K562 (cell line): ENCODE measurements around the gene TBL1XR1. TPM values are rescaled to one million over a fixed set of nuclear protein-coding genes. Genes with fewer than 3 reads are reported as not detected.

ENCODE experiments used
- ATAC-seq: fragments of 200-7000 bp; cut with Tn5 transposase; 3 replicates; pipeline ENCODE4 v1.9.1; 2020; ENCODE audit warnings: moderate library complexity
- BruUV-seq: library from RNA; stranded (reverse); fragments of 400-500 nt; replicated peaks from 2 replicates; lab custom pipeline; 2021; lab: Mats Ljungman, UMichigan
- CTCF ChIA-PET: fragments of 300-600 bp; formaldehyde crosslinking; extraction: SDS; loops from one replicate; lab custom pipeline; 2021; ENCODE audit warnings: low intra/inter-chr PET ratio; lab: Yijun Ruan, JAX
- POLR2A ChIA-PET: fragments of 300-600, 350-650 bp; sonication (Branson Sonifier 250); formaldehyde crosslinking; extraction: SDS; loops from one replicate; lab custom pipeline; 2021; ENCODE audit warnings: antibody characterized with exemption, inconsistent platforms; lab: Yijun Ruan, JAX
- DNase-seq, 4 experiments: peaks; one replicate each; pipeline versions ENCODE4 v3.0.0 to v3.0.0-alpha.2; 2011 to 2018; ENCODE audit warnings: low spot score in 3 of 4, mixed read lengths in 3 of 4; ENCODE audit errors: extremely low read depth in 1 of 4
- FAIRE-seq: peaks from 2 replicates; lab custom pipeline; 2011; peaks lifted over from hg19 to GRCh38; lab: Jason Lieb, UNC
- H2AFZ ChIP-seq: 2 replicates; pipeline ENCODE4 v1.6.0; 2011; ENCODE audit warnings: low read depth, low read length, control low read depth, inconsistent platforms
- H3K27ac ChIP-seq: fragments of 200-600 bp; 3 replicates; pipeline ENCODE4 v1.8.0; 2011; ENCODE audit warnings: low read depth, mild to moderate bottlenecking, control low read depth, inconsistent platforms, low read length, moderate library complexity, mixed read lengths; ENCODE audit errors: extremely low read depth
- H3K27me3 ChIP-seq, 2 experiments: fragments of 300-600 bp in 1 of 2; 2 replicates in 1 of 2; 3 replicates in 1 of 2; pipeline versions ENCODE4 v1.6.0 to v1.8.0; 2011; ENCODE audit warnings: inconsistent platforms in 2 of 2, low read length in 2 of 2, mild to moderate bottlenecking in 1 of 2, mixed read lengths in 1 of 2, moderate library complexity in 1 of 2; ENCODE audit not compliant: control insufficient read depth in 2 of 2, insufficient read depth in 2 of 2
- H3K36me3 ChIP-seq: fragments of 300-600 bp; 3 replicates; pipeline ENCODE4 v1.8.0; 2011; ENCODE audit warnings: mild to moderate bottlenecking, low read length, inconsistent platforms; ENCODE audit not compliant: control insufficient read depth, insufficient read depth
- H3K4me1 ChIP-seq, 2 experiments: fragments of 200-600 bp in 1 of 2; replicated peaks in 1 of 2; 2 replicates in 1 of 2; 3 replicates in 1 of 2; pipeline versions ENCODE4 v1.5.1 to v1.8.0; 2011; ENCODE audit warnings: inconsistent platforms in 2 of 2, low read length in 2 of 2, mild to moderate bottlenecking in 1 of 2, mixed read lengths in 1 of 2, moderate library complexity in 1 of 2; ENCODE audit not compliant: control insufficient read depth in 2 of 2, insufficient read depth in 2 of 2
- H3K4me2 ChIP-seq: 2 replicates; pipeline ENCODE4 v1.6.1; 2011; ENCODE audit warnings: low read length, control low read depth, inconsistent platforms, mixed read lengths; ENCODE audit not compliant: insufficient read depth
- H3K4me3 ChIP-seq: fragments of 200-600 bp; sonication (generic), shearing (Covaris generic); 2 replicates; pipeline ENCODE4 v1.5.1; 2016; ENCODE audit warnings: control low read depth, inconsistent platforms
- H3K79me2 ChIP-seq: fragments of 200-600 bp; 3 replicates; pipeline ENCODE4 v1.8.0; 2011; ENCODE audit warnings: low read length, inconsistent platforms; ENCODE audit not compliant: control insufficient read depth, insufficient read depth
- H3K9ac ChIP-seq, 2 experiments: 2 replicates each; pipeline versions ENCODE4 v1.6.0 to v1.6.1; 2011; ENCODE audit warnings: low read depth in 2 of 2, low read length in 2 of 2, control low read depth in 1 of 2, inconsistent platforms in 1 of 2, mild to moderate bottlenecking in 1 of 2, mixed read lengths in 1 of 2; ENCODE audit not compliant: insufficient read depth in 1 of 2
- H3K9me1 ChIP-seq: one replicate; pipeline ENCODE4 v1.6.0; 2011; ENCODE audit warnings: inconsistent platforms, mild to moderate bottlenecking, low read length, moderate library complexity; ENCODE audit not compliant: control insufficient read depth, insufficient read depth
- H3K9me3 ChIP-seq: replicated peaks from 2 replicates; pipeline ENCODE4 v1.5.1; 2011; ENCODE audit warnings: low read depth, low read length, inconsistent platforms; ENCODE audit not compliant: control insufficient read depth, insufficient read depth
- H4K20me1 ChIP-seq: replicated peaks from 2 replicates; pipeline ENCODE4 v1.6.1; 2011; ENCODE audit warnings: low read length, inconsistent platforms, mixed read lengths; ENCODE audit not compliant: control insufficient read depth, insufficient read depth
- FOS ChIP-seq: IDR thresholded peaks from 3 replicates; pipeline ENCODE4 v1.6.1; 2011; ENCODE audit not compliant: insufficient read length; ENCODE audit errors: extremely low read depth
- FOSL1 ChIP-seq: fragments of 200-800 bp; sonication (Bioruptor generic); conservative IDR thresholded peaks from 2 replicates; pipeline ENCODE4 v1.6.1; 2016; ENCODE audit warnings: missing genetic modification characterization, missing compliant biosample characterization
- FUS ChIP-seq: fragments of 200-400 bp; formaldehyde crosslinking; optimal IDR thresholded peaks from 2 replicates; pipeline ENCODE3; 2017; ENCODE audit warnings: low read depth, low read length
- GABPB1 ChIP-seq: sonication (generic); formaldehyde crosslinking; IDR thresholded peaks from 2 replicates; pipeline ENCODE4 v1.8.0; 2022; ENCODE audit warnings: mild to moderate bottlenecking, missing genetic modification reagents
- MTA1 ChIP-seq: fragments of 450-650 bp; IDR thresholded peaks from 2 replicates; pipeline ENCODE4 v1.6.1; 2017; ENCODE audit warnings: borderline replicate concordance
- POLR2AphosphoS2 ChIP-seq: IDR thresholded peaks from 2 replicates; pipeline ENCODE4 v1.6.1; 2012; ENCODE audit warnings: low read length, improper control_type of control experiment
- SRSF7 ChIP-seq: fragments of 200-400 bp; formaldehyde crosslinking; optimal IDR thresholded peaks from 2 replicates; pipeline ENCODE3; 2017; ENCODE audit warnings: mild to moderate bottlenecking, low read depth, low read length
- TCF3 ChIP-seq: sonication (generic); formaldehyde crosslinking; IDR thresholded peaks from 2 replicates; pipeline ENCODE4 v1.4.0; 2020; ENCODE audit warnings: mild to moderate bottlenecking, missing genetic modification reagents
- ZBTB17 ChIP-seq: fragments of 450-650 bp; formaldehyde crosslinking; IDR thresholded peaks from 2 replicates; pipeline ENCODE4 v1.4.0; 2020; ENCODE audit warnings: mild to moderate bottlenecking
- ZNF316 ChIP-seq: fragments of 450-650 bp; IDR thresholded peaks from 2 replicates; pipeline ENCODE4 v1.6.1; 2016
- ZNF57 ChIP-seq: fragments of 450-650 bp; formaldehyde crosslinking; IDR thresholded peaks from 2 replicates; pipeline ENCODE4 v1.4.0; 2020; ENCODE audit warnings: mild to moderate bottlenecking, moderate library complexity
- WGBS: fragments of 100-300 bp; shearing (Covaris generic); methylation state at CpG from one replicate; pipeline ENCODE4 v1.1.6; 2016; ENCODE audit warnings: low coverage, mixed read lengths; ENCODE audit not compliant: insufficient coverage; ENCODE audit errors: missing lambda C conversion rate; 5-methylcytosine and 5-hydroxymethylcytosine counted together
- in situ Hi-C: fragments of 300-500 bp; cut with MboI; formaldehyde crosslinking; loops from 4 replicates; pipeline ENCODE4 v1.15.0; 2018; ENCODE audit warnings: inconsistent platforms, mixed read lengths
- intact Hi-C: fragments of 100-400 bp; cut with micrococcal nuclease; formaldehyde crosslinking; loops from 2 replicates; pipeline ENCODE4 v1.14.2; 2022
- polyA plus RNA-seq, 8 experiments: library from polyadenylated mRNA; depleted of rRNA in 4 of 8; stranded (reverse) in 5 of 8; unstranded in 3 of 8; fragments of >200 nt; fragmentation: Nextera tagmentation in 2 of 8; fragmentation: Illumina TruSeq in 1 of 8; extraction: Ambion mirVana in 2 of 8; extraction: Trizol in 1 of 8; gene quantifications; 2 replicates each; pipeline versions ENCODE4 v1.2.1 to v1.2.3, GENCODE V29; 2011 to 2014; ENCODE audit warnings: inconsistent platforms in 1 of 8, missing spikeins in 1 of 8
- total RNA-seq, 7 experiments: library from RNA; depleted of rRNA in 6 of 7; stranded (reverse); fragments of >200 nt in 6 of 7; fragmentation: Illumina TruSeq in 2 of 7; extraction: Trizol in 2 of 7; gene quantifications; 2 replicates each; pipeline versions ENCODE4 v1.2.1 to v1.2.3, GENCODE V29; 2011 to 2021; ENCODE audit warnings: low replicate concordance in 1 of 7
- TF ChIP-seq, protein P1 (sequence below): sonication (generic); formaldehyde crosslinking; IDR thresholded peaks from 2 replicates; pipeline ENCODE4 v1.8.1; 2023; ENCODE audit warnings: mild to moderate bottlenecking, missing genetic modification reagents, moderate library complexity
- TF ChIP-seq, protein P2 (sequence below), 2 experiments: fragments of 450-650 bp in 1 of 2; sonication (generic) in 1 of 2; formaldehyde crosslinking in 1 of 2; IDR thresholded peaks in 1 of 2; conservative IDR thresholded peaks in 1 of 2; 2 replicates each; pipeline versions ENCODE4 v1.6.1 to v1.8.1; 2016 to 2023; ENCODE audit warnings: mild to moderate bottlenecking in 2 of 2, moderate library complexity in 2 of 2, inconsistent platforms in 1 of 2, missing genetic modification reagents in 1 of 2

TBL1XR1 gene
- total and polyA plus RNA-seq, 9 of the 15 experiments (the other 6 are each of a cell fraction or from before 2014, with no cell fraction given), result 19.6 to 171 (median 83.3) TPM

DNA sequence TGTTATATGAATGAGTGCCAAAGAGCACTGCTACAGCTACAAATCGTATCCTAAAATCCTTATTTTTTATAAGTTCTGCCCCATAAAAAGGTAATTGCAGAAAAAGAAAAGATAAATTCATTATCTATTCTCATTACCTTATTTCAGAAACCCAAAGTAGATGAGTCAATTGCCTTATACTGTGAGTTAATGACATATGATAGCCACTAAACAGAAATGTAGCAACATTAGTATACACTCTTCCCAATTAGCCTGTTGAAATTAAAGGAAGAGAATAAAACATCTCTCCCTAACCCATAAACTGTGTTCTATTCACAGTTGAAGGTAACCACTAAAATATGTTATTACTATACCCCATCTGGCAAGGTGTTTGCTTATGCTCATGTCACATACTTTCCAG, 11.0 kb downstream of the TBL1XR1 start:
- BruUV-seq, result no TSS peak
- H3K36me3 ChIP-seq, result peaks cover 15% of the 10 kb centered on the region; the same call in 2 of the 3 replicates
- TF ChIP-seq GABPB1 (CRISPR knock-in tag), result no peak
- TF ChIP-seq ZNF316, result no peak
- H3K9ac ChIP-seq, result no peak overlapping the region
- H4K20me1 ChIP-seq, result peaks cover 45% of the 10 kb centered on the region
- H3K9me1 ChIP-seq, result peaks cover 6% of the 10 kb centered on the region
- no peak overlapping the region for H2AFZ ChIP-seq
- WGBS, result 81% methylated on average over 1 of the region's 1 CpG
- DNase-seq, result no peak
- ChIA-PET POLR2A (no interaction called here), CTCF (no interaction called here)
- no peak overlapping the region for H3K4me3 ChIP-seq
- peaks cover 100% of the 10 kb centered on the region for H3K79me2 ChIP-seq
- intact Hi-C loops, result loop anchor here (10.0 kb wide), 1 partner anchor 222 kb away; no protein-coding TSS in a partner anchor
- in situ Hi-C loops, result no loop called here
- H3K4me2 ChIP-seq, result no peak overlapping the region
- ATAC-seq, result no peak
- H3K27ac ChIP-seq, result no peak overlapping the region; the same call in 2 of the 3 replicates
- no peaks in the 10 kb centered on the region for H3K9me3 ChIP-seq
- no peak for FAIRE-seq
- peaks cover 12 to 30% of the 10 kb centered on the region in 2 experiments; a peak in 4 of 5 replicates for H3K4me1 ChIP-seq
- no peaks in the 10 kb centered on the region for H3K27me3 ChIP-seq

DNA sequence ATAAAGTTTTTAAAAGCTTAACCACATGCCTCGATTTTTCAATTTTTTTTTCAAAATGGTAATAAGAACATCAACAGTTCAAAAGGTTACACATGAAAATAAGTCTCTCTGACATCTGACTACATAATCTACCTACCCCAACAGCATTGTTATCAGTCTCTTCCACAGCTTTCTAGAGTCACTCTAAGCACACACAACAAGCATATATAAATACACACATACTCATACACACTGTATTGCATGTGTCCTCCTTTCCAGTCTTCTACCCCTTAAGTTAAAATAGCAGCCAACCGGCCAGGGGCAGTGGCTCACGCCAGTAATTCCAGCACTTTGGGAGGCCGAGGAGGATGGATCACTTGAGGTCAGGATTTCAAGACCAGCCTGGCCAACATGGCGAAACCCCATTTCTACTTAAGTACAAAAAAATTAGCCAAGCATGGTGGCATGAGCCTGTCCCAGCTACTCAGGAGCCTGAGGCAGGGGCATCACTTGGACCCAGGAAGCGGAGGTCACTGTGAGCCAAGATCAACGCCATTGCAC, 12.2 kb downstream of the TBL1XR1 start:
- in situ Hi-C loops (no loop called here), intact Hi-C loops (loop anchor here (10.0 kb wide), 1 partner anchor 220 kb away; no protein-coding TSS in a partner anchor)
- no peaks in the 10 kb centered on the region for H3K27me3 ChIP-seq
- no peaks in the 10 kb centered on the region for H3K9me3 ChIP-seq
- no peak overlapping the region for H3K4me3 ChIP-seq
- H3K4me1 ChIP-seq, result peaks cover 16 to 28% of the 10 kb centered on the region in 2 experiments; a peak in 4 of 5 replicates
- BruUV-seq, result no TSS peak
- FAIRE-seq (peak; percentile 32), DNase-seq (no peak), ATAC-seq (peak; percentile 56)
- H4K20me1 ChIP-seq, result peaks cover 43% of the 10 kb centered on the region; the same call in 1 of the 2 replicates
- H3K27ac ChIP-seq, result peak overlapping the region; percentile 41; the same call in 1 of the 3 replicates
- ChIA-PET CTCF (no interaction called here), POLR2A (interaction anchor here (0.6 to 1.5 kb wide), 4 partner anchors 9 to 69 kb away, joined by 3 to 7 read pairs (median 4); no protein-coding TSS in a partner anchor)
- peak overlapping the region; percentile 33; the same call in 1 of the 2 replicates for H3K4me2 ChIP-seq
- peak overlapping the region; percentile 3 to 72; a peak in 1 of 4 replicates for H3K9ac ChIP-seq
- H3K9me1 ChIP-seq, result peaks cover 7% of the 10 kb centered on the region
- 46% methylated on average over 7 of the region's 7 CpGs for WGBS
- H3K79me2 ChIP-seq, result peaks cover 100% of the 10 kb centered on the region
- H2AFZ ChIP-seq, result no peak overlapping the region
- H3K36me3 ChIP-seq, result peaks cover 11% of the 10 kb centered on the region; the same call in 2 of the 3 replicates
- TF ChIP-seq FOS (no peak), FOSL1 (tag) (no peak), TCF3 (CRISPR knock-in tag) (peak; percentile 28; the same call in 1 of the 2 replicates), MTA1 (no peak), POLR2AphosphoS2 (no peak), ZNF57 (CRISPR knock-in tag) (no peak), ZBTB17 (CRISPR knock-in tag) (no peak), SRSF7 (no peak), FUS (no peak)
- TF ChIP-seq, protein P1, sequence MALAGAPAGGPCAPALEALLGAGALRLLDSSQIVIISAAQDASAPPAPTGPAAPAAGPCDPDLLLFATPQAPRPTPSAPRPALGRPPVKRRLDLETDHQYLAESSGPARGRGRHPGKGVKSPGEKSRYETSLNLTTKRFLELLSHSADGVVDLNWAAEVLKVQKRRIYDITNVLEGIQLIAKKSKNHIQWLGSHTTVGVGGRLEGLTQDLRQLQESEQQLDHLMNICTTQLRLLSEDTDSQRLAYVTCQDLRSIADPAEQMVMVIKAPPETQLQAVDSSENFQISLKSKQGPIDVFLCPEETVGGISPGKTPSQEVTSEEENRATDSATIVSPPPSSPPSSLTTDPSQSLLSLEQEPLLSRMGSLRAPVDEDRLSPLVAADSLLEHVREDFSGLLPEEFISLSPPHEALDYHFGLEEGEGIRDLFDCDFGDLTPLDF (CRISPR knock-in tag), result no peak
- TF ChIP-seq, protein P2, sequence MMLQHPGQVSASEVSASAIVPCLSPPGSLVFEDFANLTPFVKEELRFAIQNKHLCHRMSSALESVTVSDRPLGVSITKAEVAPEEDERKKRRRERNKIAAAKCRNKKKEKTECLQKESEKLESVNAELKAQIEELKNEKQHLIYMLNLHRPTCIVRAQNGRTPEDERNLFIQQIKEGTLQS (IDR thresholded peaks at IDR 0.05), result no peak
- TF ChIP-seq, protein P2 (CRISPR knock-in tag; conservative IDR thresholded peaks at IDR 0.05), result no peak
